Stomach (tissue), 4 donors: ENCODE data around the gene NOS2.

Source experiments
- POLR2AphosphoS5 ChIP-seq, 3 donors: sonication (generic); formaldehyde crosslinking; IDR thresholded peaks; one replicate each; pipeline ENCODE4 v1.6.1; 2016; ENCODE audit warnings: antibody characterized with exemption in 3 of 3
- TF ChIP-seq, protein P1 (sequence below), 7 experiments: fragments of 450-650 bp in 4 of 7; fragments of 200-600 bp in 3 of 7; sonication (generic) in 3 of 7; IDR thresholded peaks; one replicate each; pipeline ENCODE4 v1.5.1; 2016 to 2019; ENCODE audit warnings: antibody characterized with exemption in 7 of 7, control low read depth in 2 of 7, mild to moderate bottlenecking in 1 of 7

DNA sequence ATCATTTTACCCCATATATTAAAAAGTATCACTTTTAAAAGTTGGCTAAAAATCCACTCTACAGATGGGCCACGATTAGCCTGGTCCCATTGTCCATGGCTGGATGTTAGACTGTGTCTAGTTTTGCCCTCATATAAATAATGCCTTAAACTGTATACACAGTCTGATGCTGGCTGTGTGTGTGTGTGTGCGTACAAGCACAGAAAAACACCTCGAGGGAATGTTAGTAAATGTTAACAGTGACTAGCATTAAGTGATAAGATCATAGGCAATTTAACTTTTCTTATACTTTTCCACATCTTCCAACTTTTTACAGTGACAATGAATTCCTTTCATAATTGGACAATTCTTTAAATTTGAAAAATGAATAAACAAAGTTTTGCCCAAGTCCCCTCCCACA lies 8.2 kb downstream of the NOS2 start:
- TF ChIP-seq, protein P1, sequence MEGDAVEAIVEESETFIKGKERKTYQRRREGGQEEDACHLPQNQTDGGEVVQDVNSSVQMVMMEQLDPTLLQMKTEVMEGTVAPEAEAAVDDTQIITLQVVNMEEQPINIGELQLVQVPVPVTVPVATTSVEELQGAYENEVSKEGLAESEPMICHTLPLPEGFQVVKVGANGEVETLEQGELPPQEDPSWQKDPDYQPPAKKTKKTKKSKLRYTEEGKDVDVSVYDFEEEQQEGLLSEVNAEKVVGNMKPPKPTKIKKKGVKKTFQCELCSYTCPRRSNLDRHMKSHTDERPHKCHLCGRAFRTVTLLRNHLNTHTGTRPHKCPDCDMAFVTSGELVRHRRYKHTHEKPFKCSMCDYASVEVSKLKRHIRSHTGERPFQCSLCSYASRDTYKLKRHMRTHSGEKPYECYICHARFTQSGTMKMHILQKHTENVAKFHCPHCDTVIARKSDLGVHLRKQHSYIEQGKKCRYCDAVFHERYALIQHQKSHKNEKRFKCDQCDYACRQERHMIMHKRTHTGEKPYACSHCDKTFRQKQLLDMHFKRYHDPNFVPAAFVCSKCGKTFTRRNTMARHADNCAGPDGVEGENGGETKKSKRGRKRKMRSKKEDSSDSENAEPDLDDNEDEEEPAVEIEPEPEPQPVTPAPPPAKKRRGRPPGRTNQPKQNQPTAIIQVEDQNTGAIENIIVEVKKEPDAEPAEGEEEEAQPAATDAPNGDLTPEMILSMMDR (IDR thresholded peaks at IDR 0.05), result no peak
- TF ChIP-seq POLR2AphosphoS5 (IDR thresholded peaks at IDR 0.05), result no peak
